B cell (primary cell): ENCODE results near the gene MECR. TPM values are rescaled to one million over a fixed set of nuclear protein-coding genes. Genes with fewer than 3 reads are reported as not detected.

ENCODE experiments used
- ATAC-seq: fragments of 200-7000 bp; cut with Tn5 transposase; one replicate; pipeline ENCODE4 v1.10.0; 2021; ENCODE audit warnings: low read depth, mild to moderate bottlenecking, moderate number of reproducible peaks, moderate library complexity
- CTCF ChIA-PET: fragments of 350-600 bp; sonication (Branson Sonifier 250); formaldehyde crosslinking; loops from one replicate; lab custom pipeline; 2021; ENCODE audit warnings: antibody characterized with exemption, inconsistent platforms; lab: Charles Lee
- POLR2A ChIA-PET: fragments of 350-600 bp; sonication (Branson Sonifier 250); formaldehyde crosslinking; loops from one replicate; lab custom pipeline; 2021; ENCODE audit warnings: antibody characterized with exemption; lab: Charles Lee
- DNase-seq: peaks from one replicate; pipeline ENCODE4 v3.0.0; 2013
- H2AFZ ChIP-seq: 2 replicates; pipeline ENCODE4 v1.6.1; 2012; ENCODE audit warnings: mild to moderate bottlenecking, low read depth, low read length; ENCODE audit not compliant: insufficient read depth, poor library complexity, severe bottlenecking
- H3K27ac ChIP-seq, 2 donors: 1 replicate in 1 of 2; 2 replicates in 1 of 2; pipeline ENCODE4 v1.5.1; 2012 to 2013; ENCODE audit warnings: low read length in 2 of 2, mild to moderate bottlenecking in 2 of 2, moderate library complexity in 1 of 2
- H3K27me3 ChIP-seq, 4 experiments: fragments of 200-600 bp in 1 of 4; sonication (generic) in 1 of 4; replicated peaks in 1 of 4; 1 replicate in 2 of 4; 2 replicates in 2 of 4; pipeline versions ENCODE4 v1.6.1 to v1.7.0; 2013 to 2016; ENCODE audit warnings: low read length in 3 of 4, mild to moderate bottlenecking in 2 of 4, mixed read lengths in 1 of 4, moderate library complexity in 1 of 4; ENCODE audit not compliant: insufficient read depth in 4 of 4, control insufficient read depth in 3 of 4; ENCODE audit errors: control extremely low read depth in 1 of 4
- H3K36me3 ChIP-seq, 2 experiments: replicated peaks in 1 of 2; 1 replicate in 1 of 2; 2 replicates in 1 of 2; pipeline versions ENCODE4 v1.6.1 to v1.7.1; 2013; ENCODE audit warnings: low read length in 1 of 2; ENCODE audit not compliant: insufficient read depth in 2 of 2, control insufficient read depth in 1 of 2; ENCODE audit errors: control extremely low read depth in 1 of 2, extremely low read depth in 1 of 2
- H3K4me1 ChIP-seq, 2 donors: fragments of 200-600 bp in 1 of 2; sonication (generic) in 1 of 2; 1 replicate in 1 of 2; 2 replicates in 1 of 2; pipeline versions ENCODE4 v1.5.1 to v1.6.1; 2013 to 2017; ENCODE audit warnings: low read length in 2 of 2; ENCODE audit not compliant: control insufficient read depth in 2 of 2, insufficient read depth in 2 of 2
- H3K4me2 ChIP-seq: replicated peaks from 2 replicates; pipeline ENCODE3; 2012; ENCODE audit warnings: mild to moderate bottlenecking, low read depth, low read length; ENCODE audit not compliant: poor library complexity, severe bottlenecking
- H3K4me3 ChIP-seq, 5 experiments: fragments of 200-600 bp in 1 of 5; sonication (generic) in 1 of 5; 1 replicate in 3 of 5; 2 replicates in 2 of 5; pipeline versions ENCODE4 v1.5.1 to v1.7.0; 2011 to 2016; ENCODE audit warnings: low read length in 4 of 5, mild to moderate bottlenecking in 4 of 5, low read depth in 2 of 5, control low read depth in 1 of 5, moderate library complexity in 1 of 5; ENCODE audit not compliant: insufficient read depth in 1 of 5; ENCODE audit errors: control extremely low read depth in 1 of 5, extremely low read depth in 1 of 5
- H3K79me2 ChIP-seq: fragments of 200-600 bp; sonication (generic); one replicate; pipeline ENCODE4 v1.6.0; 2016; ENCODE audit warnings: low read length; ENCODE audit not compliant: control insufficient read depth, insufficient read depth
- H3K9ac ChIP-seq: fragments of 200-600 bp; sonication (generic); 2 replicates; pipeline ENCODE4 v1.6.1; 2017; ENCODE audit warnings: mild to moderate bottlenecking, low read length, moderate library complexity
- H3K9me3 ChIP-seq, 3 donors: one replicate each; pipeline versions ENCODE4 v1.6.1 to v1.7.1; 2013; ENCODE audit warnings: low read length in 2 of 3; ENCODE audit not compliant: control insufficient read depth in 2 of 3, insufficient read depth in 1 of 3; ENCODE audit errors: control extremely low read depth in 1 of 3
- H4K20me1 ChIP-seq: 2 replicates; pipeline ENCODE4 v1.6.0; 2012; ENCODE audit warnings: mild to moderate bottlenecking, low read length; ENCODE audit not compliant: insufficient read depth, control insufficient read depth, poor library complexity, severe bottlenecking
- H3K27ac Mint-ChIP-seq: one replicate; pipeline ENCODE4 v1.8.0; 2021; ENCODE audit warnings: mixed read lengths
- H3K27me3 Mint-ChIP-seq: one replicate; pipeline ENCODE4 v1.8.0; 2021; ENCODE audit warnings: mixed read lengths
- H3K4me1 Mint-ChIP-seq: one replicate; pipeline ENCODE4 v1.8.0; 2021; ENCODE audit warnings: mixed read lengths
- H3K4me3 Mint-ChIP-seq: one replicate; pipeline ENCODE4 v1.8.0; 2021; ENCODE audit warnings: mixed read lengths
- H3K9me3 Mint-ChIP-seq: one replicate; pipeline ENCODE4 v1.8.0; 2022; ENCODE audit warnings: mixed read lengths; ENCODE audit not compliant: insufficient read depth
- CTCF ChIP-seq: fragments of 200-600 bp; IDR thresholded peaks from one replicate; pipeline ENCODE4 v1.8.0; 2022; ENCODE audit warnings: antibody characterized with exemption, mild to moderate bottlenecking
- EZH2 ChIP-seq: IDR thresholded peaks from 2 replicates; pipeline ENCODE4 v1.6.1; 2012; ENCODE audit warnings: borderline replicate concordance, low read depth, mild to moderate bottlenecking, moderate library complexity, low read length; ENCODE audit not compliant: insufficient read depth, poor library complexity, severe bottlenecking
- WGBS: methylation state at CpG from one replicate; pipeline ENCODE4 v1.1.5; 2013; ENCODE audit warnings: missing lambda C conversion rate; ENCODE audit not compliant: insufficient coverage; 5-methylcytosine and 5-hydroxymethylcytosine counted together
- intact Hi-C: fragments of 100-400 bp; cut with micrococcal nuclease; formaldehyde crosslinking; loops from one replicate; pipeline ENCODE4 v1.10.0; 2022
- polyA plus RNA-seq: library from polyadenylated mRNA; depleted of rRNA; stranded (reverse); fragments of >200 nt; gene quantifications from 2 replicates; pipeline ENCODE4 v1.2.3, GENCODE V29; 2012
- total RNA-seq, 2 donors: library from RNA; stranded (reverse); fragments of 120-200 nt in 1 of 2; gene quantifications; 1 replicate in 1 of 2; 2 replicates in 1 of 2; pipeline versions ENCODE4 v1.2.3 to v1.2.4, GENCODE V29; 2013 to 2022

The MECR gene
- total and polyA plus RNA-seq, 2 donors (not counting 1 experiment from before 2014, with no cell fraction given) = 15.9 to 16.2 TPM

- Mint-ChIP-seq H3K4me1 (peaks cover 5% of the 10 kb centered on the region), H3K27ac (no peak overlapping the region), H3K4me3 (no peak overlapping the region), H3K9me3 (no peaks in the 10 kb centered on the region), H3K27me3 (peaks cover 12% of the 10 kb centered on the region)
- DNase-seq (no peak), ATAC-seq (no peak)
- Histone ChIP-seq H3K4me2 (no peak overlapping the region), H3K27ac (no peak overlapping the region), H3K36me3 (no peaks in the 10 kb centered on the region), H3K79me2 (no peaks in the 10 kb centered on the region), H3K4me3 (no peak overlapping the region), H3K9me3 (peaks cover 0 to 11% (median 0%) of the 10 kb centered on the region in 3 donors), H2AFZ (no peak overlapping the region), H3K9ac (no peak overlapping the region), H3K27me3 (peaks cover 0 to 3% (median 0%) of the 10 kb centered on the region in 4 experiments), H3K4me1 (peaks cover 4% of the 10 kb centered on the region in 2 donors), H4K20me1 (no peaks in the 10 kb centered on the region)
- no peak for TF ChIP-seq EZH2
- TF ChIP-seq CTCF = no peak
- ChIA-PET POLR2A (no interaction called here), CTCF (no interaction called here)
- intact Hi-C loops = no loop called here
- 97% methylated on average over 10 of the region's 11 CpGs for WGBS
Measured at GRCh38 chr1:29279951-29280391, 49.2 kb upstream of the MECR start.

GRCh38 chr1:29279406-29279805 is 48.7 kb upstream of the MECR start:
- Histone ChIP-seq H2AFZ (no peak overlapping the region), H3K27me3 (peaks cover 0 to 3% (median 0%) of the 10 kb centered on the region in 4 experiments), H3K36me3 (no peaks in the 10 kb centered on the region), H3K4me1 (peaks cover 4% of the 10 kb centered on the region in 2 donors), H3K79me2 (no peaks in the 10 kb centered on the region), H3K9me3 (peaks cover 0 to 11% (median 0%) of the 10 kb centered on the region in 3 donors), H4K20me1 (no peaks in the 10 kb centered on the region), H3K4me3 (no peak overlapping the region), H3K27ac (no peak overlapping the region), H3K9ac (no peak overlapping the region), H3K4me2 (no peak overlapping the region)
- H3K4me1 Mint-ChIP-seq = peaks cover 5% of the 10 kb centered on the region
- no peaks in the 10 kb centered on the region for H3K9me3 Mint-ChIP-seq
- intact Hi-C loops = no loop called here
- ATAC-seq = no peak
- ChIA-PET CTCF (no interaction called here), POLR2A (no interaction called here)
- H3K27me3 Mint-ChIP-seq = peaks cover 10% of the 10 kb centered on the region
- H3K27ac Mint-ChIP-seq = no peak overlapping the region
- DNase-seq = no peak
- 97% methylated on average over 12 of the region's 13 CpGs for WGBS
- no peak overlapping the region for H3K4me3 Mint-ChIP-seq
- TF ChIP-seq EZH2 = no peak
